Peyer's patch (tissue), 4 donors: Measurements from ENCODE around the gene PHB1. TPM values are rescaled to one million over a fixed set of nuclear protein-coding genes. Genes with fewer than 3 reads are reported as not detected.
A peak's percentile ranks its signal among the peaks of the same experiment; 100 is the strongest.

Experiments used
- DNase-seq, 3 donors: peaks; one replicate each; pipeline ENCODE4 v3.0.0-alpha.2; 2017 to 2019
- H3K27ac ChIP-seq, 4 donors: fragments of 200-600 bp; sonication (generic); one replicate each; pipeline ENCODE4 v1.5.1; 2016 to 2019
- H3K27me3 ChIP-seq, 2 donors: fragments of 200-600 bp; sonication (generic); one replicate each; pipeline ENCODE4 v1.5.1; 2019
- H3K36me3 ChIP-seq, 3 donors: fragments of 200-600 bp; sonication (generic); one replicate each; pipeline ENCODE4 v1.5.1; 2016 to 2019
- H3K4me1 ChIP-seq, 4 donors: fragments of 200-600 bp; sonication (generic); one replicate each; pipeline ENCODE4 v1.5.1; 2016 to 2019
- H3K4me3 ChIP-seq, 4 donors: fragments of 200-600 bp; sonication (generic); 1 replicate in 3 of 4; 2 replicates in 1 of 4; pipeline ENCODE4 v1.5.1; 2016 to 2019; ENCODE audit warnings: mild to moderate bottlenecking in 1 of 4
- H3K9me3 ChIP-seq, 4 donors: fragments of 200-600 bp; sonication (generic); one replicate each; pipeline ENCODE4 v1.5.1; 2016 to 2019; ENCODE audit warnings: mild to moderate bottlenecking in 1 of 4
- CTCF ChIP-seq, 6 experiments: fragments of 450-650 bp in 4 of 6; fragments of 200-600 bp in 2 of 6; sonication (generic) in 1 of 6; IDR thresholded peaks; one replicate each; pipeline ENCODE4 v1.5.1; 2017 to 2019; ENCODE audit warnings: antibody characterized with exemption in 6 of 6, mild to moderate bottlenecking in 3 of 6, moderate library complexity in 1 of 6
- POLR2A ChIP-seq, 2 donors: fragments of 450-650 bp; IDR thresholded peaks; one replicate each; pipeline ENCODE4 v1.5.1; 2017; ENCODE audit warnings: antibody characterized with exemption in 2 of 2, mild to moderate bottlenecking in 2 of 2, moderate library complexity in 2 of 2
- total RNA-seq, 4 donors: library from RNA; depleted of rRNA; stranded (reverse); fragments of >200 nt; gene quantifications; one replicate each; pipeline ENCODE4 v1.1.0, GENCODE V29; 2016

PHB1 gene
- total RNA-seq, 4 donors from 2014 or later: 59.5 to 75.9 (median 69.9) TPM

- H3K36me3 ChIP-seq: peaks cover 0 to 37% (median 0%) of the 10 kb centered on the region in 3 donors
- peak overlapping the region; percentile 63 to 91 (median 73) for H3K4me3 ChIP-seq
- no peaks in the 10 kb centered on the region for H3K9me3 ChIP-seq
- peak overlapping the region; percentile 11 to 73 (median 63) for H3K27ac ChIP-seq
- H3K27me3 ChIP-seq: no peaks in the 10 kb centered on the region
- no peak for DNase-seq
- H3K4me1 ChIP-seq: peaks cover 0 to 12% (median 9%) of the 10 kb centered on the region in 4 donors
- TF ChIP-seq CTCF (IDR thresholded peaks at IDR 0.05): no peak
- TF ChIP-seq POLR2A (IDR thresholded peaks at IDR 0.05): no peak
Measured at GRCh38 chr17:49414271-49414621, 436 bp downstream of the PHB1 start.

GRCh38 chr17:49409066-49409465 is 5.6 kb downstream of the PHB1 start:
- Histone ChIP-seq H3K36me3 (peaks cover 0 to 81% (median 0%) of the 10 kb centered on the region in 3 donors), H3K4me1 (peaks cover 0 to 19% (median 7%) of the 10 kb centered on the region in 4 donors), H3K27me3 (no peaks in the 10 kb centered on the region), H3K9me3 (no peaks in the 10 kb centered on the region), H3K4me3 (no peak overlapping the region), H3K27ac (peak overlapping the region in 2 of 4 donors; percentile 18 to 26)
- no peak for TF ChIP-seq CTCF (IDR thresholded peaks at IDR 0.05)
- TF ChIP-seq POLR2A (IDR thresholded peaks at IDR 0.05): no peak
- no peak for DNase-seq

GRCh38 chr17:49407981-49408501 is 6.6 kb downstream of the PHB1 start:
- Histone ChIP-seq H3K27ac (peak overlapping the region in 3 of 4 donors; percentile 18 to 55 (median 26)), H3K36me3 (peaks cover 0 to 84% (median 0%) of the 10 kb centered on the region in 3 donors), H3K9me3 (no peaks in the 10 kb centered on the region), H3K27me3 (no peaks in the 10 kb centered on the region), H3K4me3 (no peak overlapping the region), H3K4me1 (peaks cover 0 to 13% (median 4%) of the 10 kb centered on the region in 4 donors)
- TF ChIP-seq CTCF (IDR thresholded peaks at IDR 0.05): peak; percentile 72 to 93 (median 90)
- TF ChIP-seq POLR2A (IDR thresholded peaks at IDR 0.05): no peak
- DNase-seq: peak; percentile 79 to 94 (median 87)

DNA sequence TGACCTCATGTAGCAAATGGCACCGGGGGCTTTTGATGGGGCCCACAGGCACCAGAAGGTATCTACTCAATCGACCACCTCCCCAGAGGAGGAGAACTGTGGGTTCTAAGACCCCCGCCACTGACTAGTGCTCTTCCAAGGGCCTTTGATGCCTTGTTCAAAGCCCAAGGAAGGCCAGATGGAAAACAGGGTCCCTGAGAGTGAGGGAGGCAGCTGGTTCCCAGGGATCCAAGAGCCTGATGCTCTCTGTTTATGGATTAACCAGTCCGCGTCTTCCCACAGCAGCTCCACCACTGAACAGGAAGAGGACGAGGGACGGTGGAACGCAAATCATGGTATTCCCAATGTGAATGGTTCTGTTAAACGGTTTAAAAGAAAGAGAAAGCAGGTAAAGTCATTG is 7.6 kb downstream of the PHB1 start:
- Histone ChIP-seq H3K36me3 (peaks cover 0 to 75% (median 0%) of the 10 kb centered on the region in 3 donors), H3K9me3 (no peaks in the 10 kb centered on the region), H3K4me1 (peaks cover 0 to 13% (median 4%) of the 10 kb centered on the region in 4 donors), H3K27me3 (no peaks in the 10 kb centered on the region), H3K27ac (no peak overlapping the region), H3K4me3 (no peak overlapping the region)
- no peak for DNase-seq
- no peak for TF ChIP-seq POLR2A (IDR thresholded peaks at IDR 0.05)

GRCh38 chr17:49406421-49407061 is 8.1 kb downstream of the PHB1 start:
- no peaks in the 10 kb centered on the region for H3K9me3 ChIP-seq
- TF ChIP-seq POLR2A (IDR thresholded peaks at IDR 0.05) (no peak), CTCF (IDR thresholded peaks at IDR 0.05) (no peak)
- peaks cover 0 to 13% (median 4%) of the 10 kb centered on the region in 4 donors for H3K4me1 ChIP-seq
- no peak overlapping the region for H3K4me3 ChIP-seq
- H3K27ac ChIP-seq: no peak overlapping the region
- H3K36me3 ChIP-seq: peaks cover 0 to 69% (median 0%) of the 10 kb centered on the region in 3 donors
- DNase-seq: no peak
- no peaks in the 10 kb centered on the region for H3K27me3 ChIP-seq

GRCh38 chr17:49404906-49405305 is 9.8 kb downstream of the PHB1 start:
- Histone ChIP-seq H3K27ac (peak overlapping the region in 3 of 4 donors; percentile 38 to 76 (median 75)), H3K9me3 (no peaks in the 10 kb centered on the region), H3K4me1 (peaks cover 0 to 13% (median 4%) of the 10 kb centered on the region in 4 donors), H3K27me3 (no peaks in the 10 kb centered on the region), H3K36me3 (peaks cover 0 to 53% (median 0%) of the 10 kb centered on the region in 3 donors), H3K4me3 (no peak overlapping the region)
- no peak for DNase-seq
- TF ChIP-seq CTCF (IDR thresholded peaks at IDR 0.05) (no peak), POLR2A (IDR thresholded peaks at IDR 0.05) (no peak)
